IMR-90 (cell line): ENCODE results near the gene TMEM205. TPM values are rescaled to one million over a fixed set of nuclear protein-coding genes. Genes with fewer than 3 reads are reported as not detected.

Experiments
- ATAC-seq: fragments of 200-7000 bp; cut with Tn5 transposase; 2 replicates; pipeline ENCODE4 v1.9.1; 2020; ENCODE audit warnings: low read depth, mild to moderate bottlenecking, moderate library complexity
- BruUV-seq: library from RNA; stranded (reverse); fragments of 400-500 nt; replicated peaks from 2 replicates; lab custom pipeline; 2021; lab: Mats Ljungman, UMichigan
- CTCF ChIA-PET: fragments of 300-600 bp; formaldehyde crosslinking; extraction: SDS; loops from one replicate; lab custom pipeline; 2021; ENCODE audit warnings: antibody characterized with exemption; lab: Yijun Ruan, JAX
- POLR2A ChIA-PET: fragments of 300-600 bp; sonication (Branson Sonifier 250); formaldehyde crosslinking; loops from one replicate; lab custom pipeline; 2022; ENCODE audit warnings: antibody characterized with exemption; ENCODE audit not compliant: unreplicated experiment; lab: Charles Lee
- DNase-seq: peaks from one replicate; pipeline ENCODE4 v3.0.0; 2013
- H2AFZ ChIP-seq: replicated peaks from 2 replicates; pipeline ENCODE3; 2013; ENCODE audit warnings: low read length, mild to moderate bottlenecking; ENCODE audit not compliant: poor library complexity
- H2AK5ac ChIP-seq: 2 replicates; pipeline ENCODE4 v1.6.1; 2013; ENCODE audit warnings: low read depth, low read length, inconsistent platforms
- H2AK9ac ChIP-seq: replicated peaks from 2 replicates; pipeline ENCODE3; 2013; ENCODE audit warnings: mild to moderate bottlenecking, low read depth, low read length, moderate library complexity; ENCODE audit not compliant: poor library complexity
- H2BK120ac ChIP-seq: 2 replicates; pipeline ENCODE4 v1.6.1; 2013; ENCODE audit warnings: low read depth, low read length, inconsistent platforms
- H2BK15ac ChIP-seq: 3 replicates; pipeline ENCODE4 v1.6.1; 2013; ENCODE audit warnings: low read depth, low read length, inconsistent platforms
- H2BK20ac ChIP-seq: 2 replicates; pipeline ENCODE4 v1.6.1; 2013; ENCODE audit warnings: low read depth, mild to moderate bottlenecking, inconsistent platforms, low read length, moderate library complexity
- H2BK5ac ChIP-seq: 2 replicates; pipeline ENCODE4 v1.6.1; 2013; ENCODE audit warnings: mild to moderate bottlenecking, low read depth, low read length, inconsistent platforms; ENCODE audit not compliant: poor library complexity, severe bottlenecking
- H3K14ac ChIP-seq: replicated peaks from 2 replicates; pipeline ENCODE4 v1.6.1; 2013; ENCODE audit warnings: low read depth, low read length, inconsistent platforms
- H3K18ac ChIP-seq: 2 replicates; pipeline ENCODE4 v1.6.1; 2013; ENCODE audit warnings: low read depth, low read length, control low read depth
- H3K23ac ChIP-seq: 2 replicates; pipeline ENCODE4 v1.6.1; 2013; ENCODE audit warnings: low read depth, low read length, inconsistent platforms
- H3K27ac ChIP-seq: 2 replicates; pipeline ENCODE4 v1.5.1; 2013; ENCODE audit warnings: mild to moderate bottlenecking, control low read depth, low read length; ENCODE audit not compliant: insufficient read depth
- H3K27me3 ChIP-seq: 2 replicates; pipeline ENCODE4 v1.6.1; 2013; ENCODE audit warnings: low read length; ENCODE audit not compliant: control insufficient read depth, insufficient read depth
- H3K36me3 ChIP-seq: 2 replicates; pipeline ENCODE4 v1.6.1; 2013; ENCODE audit warnings: low read length, mixed read lengths; ENCODE audit not compliant: control insufficient read depth, insufficient read depth
- H3K4ac ChIP-seq: 2 replicates; pipeline ENCODE4 v1.6.1; 2013; ENCODE audit warnings: low read depth, low read length, inconsistent platforms
- H3K4me1 ChIP-seq: 2 replicates; pipeline ENCODE4 v1.6.1; 2013; ENCODE audit warnings: low read length, mixed read lengths; ENCODE audit not compliant: control insufficient read depth, insufficient read depth
- H3K4me2 ChIP-seq: 2 replicates; pipeline ENCODE4 v1.6.1; 2013; ENCODE audit warnings: low read depth, mild to moderate bottlenecking, control low read depth, low read length, moderate library complexity
- H3K4me3 ChIP-seq: 2 replicates; pipeline ENCODE4 v1.5.1; 2013; ENCODE audit warnings: low read depth, mild to moderate bottlenecking, control low read depth, low read length, moderate library complexity; ENCODE audit not compliant: insufficient read depth
- H3K56ac ChIP-seq: 2 replicates; pipeline ENCODE4 v1.6.1; 2013; ENCODE audit warnings: low read length, inconsistent platforms; ENCODE audit not compliant: insufficient read depth; ENCODE audit errors: extremely low read depth
- H3K79me1 ChIP-seq, 2 experiments: 2 replicates each; pipeline ENCODE4 v1.6.1; 2013; ENCODE audit warnings: low read length in 2 of 2, inconsistent platforms in 1 of 2, low read depth in 1 of 2
- H3K9ac ChIP-seq: 2 replicates; pipeline ENCODE4 v1.6.1; 2013; ENCODE audit warnings: low read depth, low read length, control low read depth
- H3K9me1 ChIP-seq: 2 replicates; pipeline ENCODE4 v1.6.1; 2013; ENCODE audit warnings: low read length, inconsistent platforms; ENCODE audit not compliant: insufficient read depth
- H3K9me3 ChIP-seq: 2 replicates; pipeline ENCODE4 v1.6.1; 2013; ENCODE audit warnings: low read length; ENCODE audit not compliant: control insufficient read depth, insufficient read depth
- H4K20me1 ChIP-seq: 2 replicates; pipeline ENCODE4 v1.6.1; 2013; ENCODE audit warnings: low read length, inconsistent platforms; ENCODE audit not compliant: insufficient read depth
- H4K5ac ChIP-seq: 2 replicates; pipeline ENCODE4 v1.6.1; 2013; ENCODE audit warnings: mild to moderate bottlenecking, low read depth, low read length, control low read depth
- H4K8ac ChIP-seq, 2 experiments: 2 replicates each; pipeline ENCODE4 v1.6.1; 2013; ENCODE audit warnings: low read depth in 2 of 2, low read length in 2 of 2, control low read depth in 1 of 2, inconsistent platforms in 1 of 2
- H4K91ac ChIP-seq: 2 replicates; pipeline ENCODE4 v1.6.1; 2013; ENCODE audit warnings: low read depth, low read length, inconsistent platforms; ENCODE audit not compliant: insufficient read depth
- BHLHE40 ChIP-seq: fragments of 150-350 bp; IDR thresholded peaks from 2 replicates; pipeline ENCODE4 v1.6.1; 2016; ENCODE audit warnings: mild to moderate bottlenecking, low read depth, low read length
- CEBPB ChIP-seq: IDR thresholded peaks from 2 replicates; pipeline ENCODE4 v1.6.1; 2012; ENCODE audit warnings: low read depth, low read length, improper control_type of control experiment
- CHD1 ChIP-seq: IDR thresholded peaks from 2 replicates; pipeline ENCODE4 v1.6.1; 2012; ENCODE audit warnings: low read depth, low read length, improper control_type of control experiment
- MAFK ChIP-seq: IDR thresholded peaks from 2 replicates; pipeline ENCODE4 v1.6.1; 2012; ENCODE audit warnings: low read depth, low read length, improper control_type of control experiment
- MAZ ChIP-seq: IDR thresholded peaks from 2 replicates; pipeline ENCODE4 v1.6.1; 2012; ENCODE audit warnings: low read depth, mild to moderate bottlenecking, low read length, improper control_type of control experiment, moderate library complexity, borderline replicate concordance
- MXI1 ChIP-seq: IDR thresholded peaks from 2 replicates; pipeline ENCODE4 v1.6.1; 2012; ENCODE audit warnings: low read depth, mild to moderate bottlenecking, low read length, moderate library complexity, borderline replicate concordance
- NFE2L2 ChIP-seq: fragments of 150-350 bp; IDR thresholded peaks from 2 replicates; pipeline ENCODE4 v1.6.1; 2016; ENCODE audit warnings: low read depth, mild to moderate bottlenecking, low read length
- RCOR1 ChIP-seq: IDR thresholded peaks from 2 replicates; pipeline ENCODE4 v1.6.1; 2012; ENCODE audit warnings: mild to moderate bottlenecking, low read length, improper control_type of control experiment; ENCODE audit not compliant: insufficient replicate concordance
- RFX5 ChIP-seq: IDR thresholded peaks from 2 replicates; pipeline ENCODE4 v1.8.0; 2012; ENCODE audit warnings: low read depth, mild to moderate bottlenecking, low read length, moderate library complexity
- SMC3 ChIP-seq: fragments of 150-350 bp; IDR thresholded peaks from 2 replicates; pipeline ENCODE4 v1.6.1; 2016; ENCODE audit warnings: low read depth, mild to moderate bottlenecking, antibody characterized with exemption, low read length, moderate library complexity
- WGBS, 2 experiments: methylation state at CpG; one replicate each; pipeline versions ENCODE4 v1.1.5 to v1.1.7; 2013; ENCODE audit warnings: missing lambda C conversion rate in 2 of 2; ENCODE audit not compliant: insufficient read length in 1 of 2; ENCODE audit errors: extremely low coverage in 2 of 2; 5-methylcytosine and 5-hydroxymethylcytosine counted together
- dilution Hi-C: fragments of 300-500 bp; cut with HindIII; formaldehyde crosslinking; loops from one replicate; pipeline ENCODE4 v1.14.3; 2018; ENCODE audit warnings: low sequenced_read_pairs; ENCODE audit not compliant: unreplicated experiment
- in situ Hi-C: fragments of 300-500 bp; cut with MboI; formaldehyde crosslinking; loops from 3 replicates; pipeline ENCODE4 v1.14.3; 2019; ENCODE audit warnings: low sequenced_read_pairs, inconsistent platforms, mixed read lengths
- intact Hi-C: fragments of 100-400 bp; cut with micrococcal nuclease; formaldehyde crosslinking; loops from 2 replicates; pipeline ENCODE4 v1.10.0; 2022
- polyA plus RNA-seq, 3 experiments: library from polyadenylated mRNA; depleted of rRNA; stranded (reverse); fragments of >200 nt; gene quantifications; 2 replicates each; pipeline ENCODE4 v1.2.3, GENCODE V29; 2012; ENCODE audit warnings: low replicate concordance in 1 of 3
- total RNA-seq: library from RNA; depleted of rRNA; stranded (reverse); fragments of >200 nt; gene quantifications from 2 replicates; pipeline ENCODE4 v1.2.3, GENCODE V29; 2012
- TF ChIP-seq, protein P1 (sequence below): fragments of 150-350 bp; IDR thresholded peaks from 2 replicates; pipeline ENCODE4 v1.6.1; 2017; ENCODE audit warnings: mild to moderate bottlenecking, antibody characterized with exemption, low read length, low read depth

TMEM205 gene
- total and polyA plus RNA-seq, 2 of the 4 experiments (the other 2 are of a cell fraction): 110 to 136 TPM

DNA sequence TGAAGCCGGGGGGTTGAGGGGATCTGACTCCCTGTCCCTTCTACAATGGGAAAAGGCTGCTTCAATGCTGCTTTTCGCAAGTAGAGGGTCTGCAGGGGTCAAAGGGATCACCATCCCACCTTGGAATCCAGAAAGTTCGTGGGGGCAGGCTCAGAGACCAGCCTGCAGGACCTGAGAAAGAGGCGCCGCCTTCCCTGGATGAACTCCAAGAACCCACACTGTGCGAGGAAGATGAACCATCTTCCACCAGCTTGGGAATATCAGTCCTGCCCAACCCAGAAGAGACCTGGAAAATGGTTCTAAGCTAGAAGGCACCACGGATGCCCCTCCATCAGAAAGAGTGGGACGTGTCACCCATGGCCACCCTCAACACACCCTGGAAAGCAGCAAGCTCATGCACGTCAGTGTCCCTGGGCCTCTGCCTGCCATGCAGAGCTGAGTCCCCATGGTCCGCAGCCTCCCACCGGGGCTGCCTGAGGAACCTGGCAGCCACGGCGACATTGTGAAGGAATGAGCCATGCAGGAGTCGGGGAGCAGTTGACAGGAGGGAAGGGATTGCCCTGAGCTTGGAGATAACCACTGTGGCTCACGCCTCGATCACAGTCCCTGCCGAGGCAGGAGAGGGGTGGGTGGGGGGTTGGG lies 21.2 kb downstream of the TMEM205 start (continued):
- TF ChIP-seq, protein P1, sequence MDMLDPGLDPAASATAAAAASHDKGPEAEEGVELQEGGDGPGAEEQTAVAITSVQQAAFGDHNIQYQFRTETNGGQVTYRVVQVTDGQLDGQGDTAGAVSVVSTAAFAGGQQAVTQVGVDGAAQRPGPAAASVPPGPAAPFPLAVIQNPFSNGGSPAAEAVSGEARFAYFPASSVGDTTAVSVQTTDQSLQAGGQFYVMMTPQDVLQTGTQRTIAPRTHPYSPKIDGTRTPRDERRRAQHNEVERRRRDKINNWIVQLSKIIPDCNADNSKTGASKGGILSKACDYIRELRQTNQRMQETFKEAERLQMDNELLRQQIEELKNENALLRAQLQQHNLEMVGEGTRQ: no peak

DNA sequence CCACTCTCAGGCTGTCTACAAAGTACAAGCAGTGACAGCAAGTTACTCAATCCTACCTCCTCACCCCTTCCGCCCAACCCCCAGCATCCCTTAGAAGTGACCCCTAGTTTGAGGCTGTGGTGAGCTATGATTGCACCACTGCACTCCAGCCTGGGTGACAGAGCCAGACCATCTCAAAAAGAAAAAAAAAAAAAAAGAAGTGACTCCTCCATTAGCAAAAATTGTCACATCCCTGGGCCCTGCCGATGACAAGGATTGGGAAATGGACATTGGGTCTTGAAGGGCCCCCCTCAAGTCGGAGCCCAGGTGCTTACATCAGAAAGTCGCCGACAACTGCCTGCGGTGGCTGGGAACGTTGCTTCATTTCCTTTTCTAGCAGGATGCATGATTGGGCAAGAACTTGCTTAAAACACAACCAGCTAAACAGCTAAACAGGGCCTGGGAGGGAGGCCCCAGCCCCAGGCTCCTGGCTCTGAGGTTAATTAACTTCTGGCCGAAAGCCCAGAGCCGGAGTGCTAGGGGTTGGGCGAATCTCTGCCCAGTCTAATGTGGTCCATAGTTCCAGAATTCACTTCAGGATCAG lies 21.9 kb downstream of the TMEM205 start:
- H2BK15ac ChIP-seq: peak overlapping the region; percentile 91; the same call in 2 of the 3 replicates
- peak overlapping the region; percentile 65 for H3K27ac ChIP-seq
- peak overlapping the region; percentile 5; the same call in 1 of the 2 replicates for H3K18ac ChIP-seq
- H3K27me3 ChIP-seq: no peaks in the 10 kb centered on the region
- peak overlapping the region; percentile 79 for H2BK20ac ChIP-seq
- peak overlapping the region; percentile 80 for H3K14ac ChIP-seq
- intact Hi-C loops: loop anchor here (1.0 kb wide), 1 partner anchor 15 kb away; the partner anchor contains the start of gene RAB3D
- H4K5ac ChIP-seq: peak overlapping the region; percentile 3; the same call in 1 of the 2 replicates
- ChIA-PET POLR2A (no interaction called here), CTCF (no interaction called here)
- H3K9me1 ChIP-seq: peaks cover 10% of the 10 kb centered on the region
- no peaks in the 10 kb centered on the region for H3K9me3 ChIP-seq
- H3K79me1 ChIP-seq: no peaks in the 10 kb centered on the region
- peak overlapping the region; percentile 91 for H4K91ac ChIP-seq
- peaks cover 12% of the 10 kb centered on the region for H3K4me1 ChIP-seq
- H3K9ac ChIP-seq: peak overlapping the region; percentile 1; the same call in 1 of the 2 replicates
- H2AFZ ChIP-seq: peak overlapping the region; percentile 38
- peak overlapping the region; percentile 43 for H3K4me2 ChIP-seq
- WGBS, 2 experiments: 6% methylated on average over 3 of the region's 10 CpGs; no CpG with 5 or more reads in 1 of the 2 experiments
- H2BK5ac ChIP-seq: peak overlapping the region; percentile 38
- H3K23ac ChIP-seq: peak overlapping the region; percentile 87; the same call in 1 of the 2 replicates
- peak overlapping the region; percentile 82 for H3K56ac ChIP-seq
- H4K20me1 ChIP-seq: no peaks in the 10 kb centered on the region
- peak overlapping the region; percentile 96 for H2AK5ac ChIP-seq
- dilution Hi-C loops: no loop called here
- in situ Hi-C loops: no loop called here
- peaks cover 7% of the 10 kb centered on the region; the same call in 1 of the 2 replicates for H3K36me3 ChIP-seq
- ATAC-seq (peak; percentile 97), DNase-seq (peak; percentile 94)
- no peak overlapping the region for H3K4me3 ChIP-seq
- H2AK9ac ChIP-seq: peak overlapping the region; percentile 34
- H2BK120ac ChIP-seq: peak overlapping the region; percentile 87
- H4K8ac ChIP-seq: peak overlapping the region; percentile 60 to 83; a peak in 3 of 4 replicates
- no TSS peak for BruUV-seq
- H3K4ac ChIP-seq: peak overlapping the region; percentile 84
- TF ChIP-seq MAFK (no peak), CEBPB (peak; percentile 99), RFX5 (no peak), MAZ (peak; percentile 51; the same call in 1 of the 2 replicates), MXI1 (no peak), CHD1 (no peak), BHLHE40 (no peak), RCOR1 (peak; percentile 29), SMC3 (no peak), NFE2L2 (peak; percentile 41; the same call in 1 of the 2 replicates)
- TF ChIP-seq, protein P1: no peak
